Body of pancreas (tissue), 4 donors: ENCODE measurements around the gene SBNO1. TPM values are rescaled to one million over a fixed set of nuclear protein-coding genes. Genes with fewer than 3 reads are reported as not detected.

ENCODE experiments used
- ATAC-seq: fragments of 150-250 bp; one replicate; pipeline ENCODE4 v1.9.1; 2016
- DNase-seq, 4 donors: peaks; one replicate each; pipeline ENCODE4 v3.0.0-alpha.2; 2019
- H3K27ac ChIP-seq, 4 donors: fragments of 200-600 bp; sonication (generic); 1 replicate in 3 of 4; 2 replicates in 1 of 4; pipeline versions ENCODE4 v1.5.1 to v1.6.1; 2016 to 2019; ENCODE audit warnings: mild to moderate bottlenecking in 1 of 4, mixed read lengths in 1 of 4, moderate library complexity in 1 of 4
- H3K27me3 ChIP-seq, 2 donors: fragments of 200-600 bp; sonication (generic); one replicate each; pipeline ENCODE4 v1.6.0; 2016; ENCODE audit warnings: mild to moderate bottlenecking in 1 of 2
- H3K36me3 ChIP-seq, 2 donors: fragments of 200-600 bp; sonication (generic); replicated peaks in 1 of 2; 2 replicates each; pipeline ENCODE4 v1.5.1; 2016; ENCODE audit warnings: low read depth in 2 of 2; ENCODE audit not compliant: insufficient read depth in 1 of 2
- H3K4me1 ChIP-seq: fragments of 200-600 bp; sonication (generic); one replicate; pipeline ENCODE4 v1.6.0; 2016
- H3K4me3 ChIP-seq, 2 donors: fragments of 200-600 bp; sonication (generic); 1 replicate in 1 of 2; 2 replicates in 1 of 2; pipeline ENCODE4 v1.5.1; 2016 to 2019
- H3K9me3 ChIP-seq, 3 donors: fragments of 200-600 bp; sonication (generic); 1 replicate in 2 of 3; 2 replicates in 1 of 3; pipeline ENCODE4 v1.5.1; 2016
- CTCF ChIP-seq, 7 experiments: fragments of 450-650 bp in 4 of 7; fragments of 200-600 bp in 3 of 7; sonication (generic) in 3 of 7; IDR thresholded peaks; one replicate each; pipeline ENCODE4 v1.5.1; 2016 to 2019; ENCODE audit warnings: antibody characterized with exemption in 7 of 7
- POLR2A ChIP-seq, 3 donors: fragments of 450-650 bp; IDR thresholded peaks; one replicate each; pipeline ENCODE4 v1.6.1; 2016; ENCODE audit warnings: antibody characterized with exemption in 3 of 3, mild to moderate bottlenecking in 2 of 3
- WGBS, 2 donors: methylation state at CpG; one replicate each; pipeline ENCODE4 v1.1.5; 2017; 5-methylcytosine and 5-hydroxymethylcytosine counted together
- intact Hi-C: fragments of 100-400 bp; cut with DNase I; formaldehyde crosslinking; loops from one replicate; pipeline ENCODE4 v1.15.1; 2023
- total RNA-seq, 2 donors: library from RNA; depleted of rRNA; stranded (reverse); fragments of >200 nt; gene quantifications; one replicate each; pipeline ENCODE4 v1.1.0, GENCODE V29; 2016

Gene SBNO1
- total RNA-seq, 2 donors from 2014 or later, result 11.4 to 11.9 TPM

- Histone ChIP-seq H3K27ac (no peak overlapping the region), H3K27me3 (no peaks in the 10 kb centered on the region), H3K4me1 (peaks cover 46% of the 10 kb centered on the region), H3K9me3 (no peaks in the 10 kb centered on the region), H3K36me3 (peaks cover 0 to 8% of the 10 kb centered on the region in 2 donors), H3K4me3 (no peak overlapping the region)
- DNase-seq (no peak), ATAC-seq (no peak)
- intact Hi-C loops, result no loop called here
- TF ChIP-seq POLR2A (IDR thresholded peaks at IDR 0.05), result no peak
- no peak for TF ChIP-seq CTCF (IDR thresholded peaks at IDR 0.05)
- 77 to 82% methylated on average over 4 of the region's 4 CpGs for WGBS, 2 donors
Measured at GRCh38 chr12:123393747-123394146, 29.1 kb upstream of the SBNO1 start.

- H3K9me3 ChIP-seq, result no peaks in the 10 kb centered on the region
- ATAC-seq (no peak), DNase-seq (no peak)
- intact Hi-C loops, result no loop called here
- no peaks in the 10 kb centered on the region for H3K27me3 ChIP-seq
- TF ChIP-seq POLR2A (IDR thresholded peaks at IDR 0.05), result no peak
- H3K4me1 ChIP-seq, result peaks cover 42% of the 10 kb centered on the region
- WGBS, 2 donors, result 71 to 74% methylated on average over 8 of the region's 8 CpGs
- peaks cover 0 to 8% of the 10 kb centered on the region in 2 donors for H3K36me3 ChIP-seq
- H3K27ac ChIP-seq, result no peak overlapping the region
- no peak overlapping the region for H3K4me3 ChIP-seq
Measured at GRCh38 chr12:123391546-123392343, 27.1 kb upstream of the SBNO1 start.

- H3K27ac ChIP-seq, result peak overlapping the region in 3 of 4 donors; percentile 62 to 81 (median 79)
- TF ChIP-seq POLR2A (IDR thresholded peaks at IDR 0.05) (peak in 1 of 3 donors; percentile 13), CTCF (IDR thresholded peaks at IDR 0.05) (no peak)
- no peak for DNase-seq
- H3K9me3 ChIP-seq, result no peaks in the 10 kb centered on the region
- no peaks in the 10 kb centered on the region for H3K27me3 ChIP-seq
- ATAC-seq, result no peak
- intact Hi-C loops, result no loop called here
- WGBS, 2 donors, result 69 to 84% methylated on average over 23 of the region's 23 CpGs
- peaks cover 32% of the 10 kb centered on the region for H3K4me1 ChIP-seq
- H3K36me3 ChIP-seq, result peaks cover 0 to 6% of the 10 kb centered on the region in 2 donors
- H3K4me3 ChIP-seq, result no peak overlapping the region
Measured at GRCh38 chr12:123390498-123391426, 26.1 kb upstream of the SBNO1 start.

GRCh38 chr12:123389560-123390351 lies 25.1 kb upstream of the SBNO1 start:
- H3K27ac ChIP-seq, result peak overlapping the region; percentile 62 to 81 (median 75)
- peak overlapping the region; percentile 11 to 37 for H3K4me3 ChIP-seq
- intact Hi-C loops, result no loop called here
- peaks cover 35% of the 10 kb centered on the region for H3K4me1 ChIP-seq
- 4 to 5% methylated on average over 4 to 32 of the region's 66 CpGs for WGBS, 2 donors
- no peaks in the 10 kb centered on the region for H3K27me3 ChIP-seq
- DNase-seq, result peak; percentile 50 to 67 (median 61)
- TF ChIP-seq CTCF (IDR thresholded peaks at IDR 0.05), result no peak
- TF ChIP-seq POLR2A (IDR thresholded peaks at IDR 0.05), result peak in 2 of 3 donors; percentile 43 to 51
- ATAC-seq, result peak; percentile 41
- peaks cover 0 to 6% of the 10 kb centered on the region in 2 donors for H3K36me3 ChIP-seq
- no peaks in the 10 kb centered on the region for H3K9me3 ChIP-seq
